Muscle of leg (tissue), 11 donors: Measurements from ENCODE around the gene KCNMA1. TPM values are rescaled to one million over a fixed set of nuclear protein-coding genes. Genes with fewer than 3 reads are reported as not detected.

ENCODE experiments used
- DNase-seq: peaks from one replicate; pipeline ENCODE4 v3.0.0; 2013
- H3K27ac ChIP-seq: one replicate; pipeline ENCODE4 v1.5.1; 2013; ENCODE audit warnings: mild to moderate bottlenecking, low read length, control low read depth
- H3K27me3 ChIP-seq: one replicate; pipeline ENCODE4 v1.6.1; 2013; ENCODE audit warnings: low read length; ENCODE audit not compliant: control insufficient read depth, insufficient read depth
- H3K36me3 ChIP-seq: one replicate; pipeline ENCODE4 v1.6.1; 2013; ENCODE audit warnings: low read length; ENCODE audit not compliant: control insufficient read depth, insufficient read depth
- H3K4me1 ChIP-seq: one replicate; pipeline ENCODE4 v1.6.1; 2013; ENCODE audit warnings: low read length; ENCODE audit not compliant: control insufficient read depth, insufficient read depth
- H3K4me3 ChIP-seq: one replicate; pipeline ENCODE4 v1.5.1; 2013; ENCODE audit warnings: low read length, control low read depth
- H3K9me3 ChIP-seq: replicated peaks from 2 replicates; pipeline ENCODE4 v1.6.1; 2013; ENCODE audit warnings: low read depth, low read length; ENCODE audit not compliant: control insufficient read depth
- WGBS: methylation state at CpG from one replicate; pipeline ENCODE4 v1.1.5; 2013; ENCODE audit warnings: missing lambda C conversion rate; ENCODE audit not compliant: insufficient coverage; 5-methylcytosine and 5-hydroxymethylcytosine counted together
- polyA plus RNA-seq, 8 donors: library from polyadenylated mRNA; unstranded; fragments of 120-200 nt; gene quantifications; one replicate each; pipeline versions ENCODE4 v1.2.1 to v1.2.3, GENCODE V29; 2013; ENCODE audit warnings: inconsistent platforms in 1 of 8, low replicate concordance in 1 of 8; ENCODE audit not compliant: insufficient read length in 8 of 8, insufficient read depth in 1 of 8
- total RNA-seq: library from RNA; stranded (reverse); fragments of 120-200 nt; gene quantifications from one replicate; pipeline ENCODE4 v1.2.4, GENCODE V29; 2013

Gene KCNMA1
- total and polyA plus RNA-seq, 9 donors = 12.7 to 23.3 (median 18.2) TPM

GRCh38 chr10:77071001-77071511 lies 566.6 kb downstream of the KCNMA1 start:
- peaks cover 19% of the 10 kb centered on the region for H3K4me1 ChIP-seq
- no peaks in the 10 kb centered on the region for H3K36me3 ChIP-seq
- H3K9me3 ChIP-seq = no peaks in the 10 kb centered on the region
- no peaks in the 10 kb centered on the region for H3K27me3 ChIP-seq
- no peak overlapping the region for H3K4me3 ChIP-seq
- WGBS = 26% methylated on average over 3 of the region's 4 CpGs
- H3K27ac ChIP-seq = peak overlapping the region; percentile 73
- DNase-seq = peak; percentile 96

- no peaks in the 10 kb centered on the region for H3K27me3 ChIP-seq
- peak; percentile 80 for DNase-seq
- H3K9me3 ChIP-seq = no peaks in the 10 kb centered on the region
- H3K4me3 ChIP-seq = no peak overlapping the region
- WGBS = 53% methylated on average over 3 of the region's 5 CpGs
- peak overlapping the region; percentile 73 for H3K27ac ChIP-seq
- no peaks in the 10 kb centered on the region for H3K36me3 ChIP-seq
- peaks cover 19% of the 10 kb centered on the region for H3K4me1 ChIP-seq
Measured at GRCh38 chr10:77070346-77070745, 567.3 kb downstream of the KCNMA1 start.

- Histone ChIP-seq H3K4me3 (no peak overlapping the region), H3K27ac (no peak overlapping the region), H3K27me3 (no peaks in the 10 kb centered on the region), H3K4me1 (peaks cover 19% of the 10 kb centered on the region), H3K9me3 (no peaks in the 10 kb centered on the region), H3K36me3 (no peaks in the 10 kb centered on the region)
- WGBS = no CpG with 5 or more reads among the region's 3 CpGs
- no peak for DNase-seq
Measured at GRCh38 chr10:77068969-77069368, 568.6 kb downstream of the KCNMA1 start.

- H3K27me3 ChIP-seq = no peaks in the 10 kb centered on the region
- H3K4me3 ChIP-seq = no peak overlapping the region
- H3K36me3 ChIP-seq = no peaks in the 10 kb centered on the region
- peak; percentile 56 for DNase-seq
- H3K27ac ChIP-seq = peak overlapping the region; percentile 39
- no peaks in the 10 kb centered on the region for H3K9me3 ChIP-seq
- H3K4me1 ChIP-seq = peaks cover 19% of the 10 kb centered on the region
- WGBS = no CpG with 5 or more reads among the region's 4 CpGs
Measured at GRCh38 chr10:77068272-77068671, 569.3 kb downstream of the KCNMA1 start.

- no peaks in the 10 kb centered on the region for H3K36me3 ChIP-seq
- H3K4me3 ChIP-seq = no peak overlapping the region
- H3K27me3 ChIP-seq = no peaks in the 10 kb centered on the region
- 76% methylated on average over 3 of the region's 3 CpGs for WGBS
- H3K9me3 ChIP-seq = no peaks in the 10 kb centered on the region
- H3K27ac ChIP-seq = no peak overlapping the region
- DNase-seq = no peak
- no peaks in the 10 kb centered on the region for H3K4me1 ChIP-seq
Measured at GRCh38 chr10:77062381-77062780, 575.2 kb downstream of the KCNMA1 start.

GRCh38 chr10:77060913-77061312 lies 576.7 kb downstream of the KCNMA1 start:
- no peaks in the 10 kb centered on the region for H3K36me3 ChIP-seq
- H3K4me3 ChIP-seq = no peak overlapping the region
- H3K4me1 ChIP-seq = no peaks in the 10 kb centered on the region
- no peaks in the 10 kb centered on the region for H3K9me3 ChIP-seq
- WGBS = no CpG with 5 or more reads among the region's 2 CpGs
- H3K27me3 ChIP-seq = no peaks in the 10 kb centered on the region
- H3K27ac ChIP-seq = no peak overlapping the region
- no peak for DNase-seq

GRCh38 chr10:77056650-77057049 lies 581.0 kb downstream of the KCNMA1 start:
- Histone ChIP-seq H3K9me3 (no peaks in the 10 kb centered on the region), H3K4me3 (no peak overlapping the region), H3K4me1 (no peaks in the 10 kb centered on the region), H3K36me3 (no peaks in the 10 kb centered on the region), H3K27ac (no peak overlapping the region), H3K27me3 (no peaks in the 10 kb centered on the region)
- WGBS = no CpG with 5 or more reads among the region's 2 CpGs
- DNase-seq = no peak

GRCh38 chr10:77052593-77052992 lies 585.0 kb downstream of the KCNMA1 start:
- Histone ChIP-seq H3K4me3 (no peak overlapping the region), H3K36me3 (no peaks in the 10 kb centered on the region), H3K9me3 (no peaks in the 10 kb centered on the region), H3K4me1 (no peaks in the 10 kb centered on the region), H3K27me3 (no peaks in the 10 kb centered on the region), H3K27ac (no peak overlapping the region)
- no CpG with 5 or more reads among the region's 2 CpGs for WGBS
- DNase-seq = no peak

GRCh38 chr10:77051837-77052236 lies 585.8 kb downstream of the KCNMA1 start:
- no peak for DNase-seq
- no peaks in the 10 kb centered on the region for H3K27me3 ChIP-seq
- no peak overlapping the region for H3K4me3 ChIP-seq

GRCh38 chr10:77049896-77050295 lies 587.7 kb downstream of the KCNMA1 start:
- WGBS = 100% methylated on average over 2 of the region's 3 CpGs
- H3K27ac ChIP-seq = no peak overlapping the region
- H3K4me1 ChIP-seq = peaks cover 2% of the 10 kb centered on the region
- no peaks in the 10 kb centered on the region for H3K36me3 ChIP-seq
- H3K4me3 ChIP-seq = no peak overlapping the region
- no peaks in the 10 kb centered on the region for H3K27me3 ChIP-seq
- no peak for DNase-seq
- H3K9me3 ChIP-seq = no peaks in the 10 kb centered on the region

More at GRCh38 chr10:77051837-77052236, 585.8 kb downstream of the KCNMA1 start:
- Histone ChIP-seq H3K9me3 (no peaks in the 10 kb centered on the region), H3K4me1 (no peaks in the 10 kb centered on the region), H3K36me3 (no peaks in the 10 kb centered on the region), H3K27ac (no peak overlapping the region)

- WGBS = 78% methylated on average over 1 of the region's 3 CpGs
- H3K4me3 ChIP-seq = no peak overlapping the region
Measured at GRCh38 chr10:77049146-77049545, 588.5 kb downstream of the KCNMA1 start.

More at GRCh38 chr10:77049146-77049545, 588.5 kb downstream of the KCNMA1 start:
- Histone ChIP-seq H3K9me3 (no peaks in the 10 kb centered on the region), H3K27ac (no peak overlapping the region), H3K36me3 (no peaks in the 10 kb centered on the region), H3K27me3 (no peaks in the 10 kb centered on the region), H3K4me1 (peaks cover 2% of the 10 kb centered on the region)
- no peak for DNase-seq
